Mucosa of stomach (tissue), 1 donor: ENCODE results near the gene NLRP12.
"Not testable (repeated sequence)": the region's sequence is repeated elsewhere in the genome, so short reads cannot be mapped to it uniquely, and the experiment has no call there.

Experiments used
- H3K27me3 ChIP-seq: one replicate; pipeline ENCODE4 v1.7.0; 2013; ENCODE audit warnings: mild to moderate bottlenecking, low read length; ENCODE audit not compliant: control insufficient read depth, insufficient read depth
- H3K36me3 ChIP-seq: one replicate; pipeline ENCODE4 v1.7.0; 2013; ENCODE audit warnings: low read length; ENCODE audit not compliant: control insufficient read depth, insufficient read depth
- H3K4me1 ChIP-seq: one replicate; pipeline ENCODE4 v1.7.0; 2013; ENCODE audit warnings: mild to moderate bottlenecking, low read length; ENCODE audit not compliant: control insufficient read depth, insufficient read depth
- H3K4me3 ChIP-seq: one replicate; pipeline ENCODE4 v1.7.0; 2013; ENCODE audit warnings: low read length
- H3K9ac ChIP-seq: one replicate; pipeline ENCODE4 v1.7.0; 2013; ENCODE audit warnings: mild to moderate bottlenecking, low read length, moderate library complexity
- H3K9me3 ChIP-seq: one replicate; pipeline ENCODE4 v1.7.0; 2013; ENCODE audit warnings: mild to moderate bottlenecking, low read length, moderate library complexity; ENCODE audit not compliant: control insufficient read depth
- donor health status: Pancreatic carcinoma.

NLRP12 gene

GRCh38 chr19:53792721-53793433 lies 31.2 kb downstream of the NLRP12 start:
- no peaks in the 10 kb centered on the region for H3K36me3 ChIP-seq
- H3K9ac ChIP-seq: no peak overlapping the region
- no peaks in the 10 kb centered on the region for H3K9me3 ChIP-seq
- H3K4me3 ChIP-seq: no peak overlapping the region
- H3K4me1 ChIP-seq: no peaks in the 10 kb centered on the region
- no peaks in the 10 kb centered on the region for H3K27me3 ChIP-seq

DNA sequence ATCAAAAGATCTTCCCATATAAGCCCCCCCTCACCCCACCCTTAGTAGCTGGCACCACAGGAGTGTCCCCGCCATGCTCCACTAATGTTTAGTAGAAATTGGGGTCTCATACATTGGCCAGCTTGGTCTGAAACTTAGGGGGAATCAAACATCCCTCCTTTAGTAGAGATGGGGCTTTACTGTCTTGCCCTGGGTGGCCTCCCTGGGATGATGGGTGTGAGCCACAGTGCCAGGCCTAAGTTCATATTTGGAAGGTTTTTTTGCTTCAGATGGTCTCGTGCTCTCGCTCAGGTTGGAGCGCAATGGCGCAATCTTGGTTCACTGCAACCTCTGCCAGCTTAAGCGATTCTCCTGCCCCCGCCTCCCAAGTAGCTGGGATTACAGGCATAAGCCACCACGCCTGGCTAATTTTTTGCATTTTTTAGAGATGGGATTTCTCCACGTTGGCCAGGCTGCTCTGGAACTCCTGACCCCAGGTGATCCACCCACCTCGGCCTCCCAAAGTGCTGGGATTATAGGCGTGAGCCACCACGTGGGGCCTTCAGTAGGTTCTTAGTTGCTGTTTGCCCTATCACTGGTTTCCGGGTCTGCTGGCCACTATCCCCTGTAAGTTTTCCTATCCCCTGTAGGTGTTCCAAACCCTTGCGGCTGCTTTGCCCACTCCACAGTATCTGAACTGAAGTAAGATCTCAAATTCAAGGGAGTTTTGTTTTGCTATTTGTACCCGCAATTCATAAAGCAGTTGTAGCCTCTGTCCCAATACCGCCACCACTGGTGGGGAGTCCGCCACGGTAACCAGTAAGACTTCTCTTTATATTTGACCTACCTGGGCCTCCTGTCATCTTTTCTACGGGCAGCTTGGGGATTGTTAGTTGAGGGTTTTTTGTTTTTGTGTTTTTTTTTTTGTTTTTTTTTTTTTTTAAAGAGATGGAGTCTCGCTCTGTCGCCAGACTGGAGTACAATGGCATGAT lies 34.1 kb downstream of the NLRP12 start:
- Histone ChIP-seq H3K4me3 (no peak overlapping the region), H3K9ac (no peak overlapping the region), H3K36me3 (no peaks in the 10 kb centered on the region), H3K27me3 (no peaks in the 10 kb centered on the region), H3K4me1 (no peaks in the 10 kb centered on the region), H3K9me3 (no peaks in the 10 kb centered on the region)

- Histone ChIP-seq H3K36me3 (no peaks in the 10 kb centered on the region), H3K9me3 (no peaks in the 10 kb centered on the region), H3K9ac (no peak overlapping the region), H3K4me1 (no peaks in the 10 kb centered on the region), H3K4me3 (no peak overlapping the region), H3K27me3 (no peaks in the 10 kb centered on the region)
These were observed 36.8 kb downstream of the NLRP12 start for GRCh38 chr19:53787266-53787665.

DNA sequence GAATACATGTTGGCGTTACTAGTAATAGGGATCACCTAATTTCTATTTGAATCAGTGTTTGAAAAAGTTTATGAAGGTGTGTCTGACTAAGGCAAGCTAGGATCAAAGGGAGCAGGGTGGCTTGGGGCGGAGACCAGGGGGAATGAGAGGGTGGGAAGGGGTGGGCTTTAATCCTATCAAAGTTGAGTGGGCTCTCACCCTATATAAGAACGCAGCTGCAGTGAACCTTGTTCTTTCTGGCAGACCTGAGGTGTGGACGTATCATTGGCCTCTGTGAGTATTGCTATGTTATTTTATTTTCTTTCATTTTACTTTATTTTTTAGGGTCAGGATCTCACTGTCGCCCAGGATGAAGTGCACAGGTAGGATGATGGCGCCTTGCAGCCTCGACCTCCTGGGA lies 37.4 kb downstream of the NLRP12 start:
- Histone ChIP-seq H3K4me3 (no peak overlapping the region), H3K9ac (no peak overlapping the region), H3K4me1 (no peaks in the 10 kb centered on the region), H3K9me3 (no peaks in the 10 kb centered on the region), H3K36me3 (no peaks in the 10 kb centered on the region), H3K27me3 (no peaks in the 10 kb centered on the region)

DNA sequence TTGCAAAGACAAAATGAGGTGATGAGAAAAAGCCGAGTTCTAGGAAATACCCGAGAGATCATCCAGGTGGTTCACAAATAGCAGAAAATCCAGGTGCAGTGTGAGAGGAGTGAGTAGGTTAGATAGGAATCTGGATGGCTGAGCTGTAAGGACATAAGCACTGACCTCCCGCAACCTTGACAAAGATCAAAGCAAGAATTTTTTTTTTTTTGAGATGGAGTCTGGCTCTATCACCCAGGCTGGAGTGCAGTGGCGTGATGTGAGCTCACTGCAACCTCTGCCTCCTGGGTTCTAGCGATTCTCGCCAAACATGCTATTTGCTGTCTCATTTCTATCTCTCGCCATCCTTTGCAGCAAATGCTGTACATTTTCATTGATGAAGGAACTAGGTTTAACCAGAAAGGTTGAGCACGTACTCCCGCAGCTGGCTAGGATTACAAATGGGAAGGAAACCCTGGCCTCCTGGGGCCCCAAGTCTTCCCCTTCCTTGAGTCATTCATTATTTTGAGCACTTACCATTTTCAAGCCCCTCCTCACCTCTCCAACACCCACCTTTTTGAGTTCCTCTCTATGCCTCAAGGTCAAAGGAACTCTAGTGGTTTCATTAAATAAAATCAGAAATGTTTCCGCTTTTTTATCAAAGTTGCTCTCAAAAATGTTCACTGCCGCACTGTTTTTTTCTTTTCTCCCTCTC lies 38.8 kb downstream of the NLRP12 start:
- Histone ChIP-seq H3K27me3 (no peaks in the 10 kb centered on the region), H3K9me3 (no peaks in the 10 kb centered on the region), H3K4me3 (no peak overlapping the region), H3K9ac (no peak overlapping the region), H3K36me3 (no peaks in the 10 kb centered on the region), H3K4me1 (no peaks in the 10 kb centered on the region)

GRCh38 chr19:53782698-53783097 lies 41.4 kb downstream of the NLRP12 start:
- H3K4me3 ChIP-seq: no peak overlapping the region
- no peak overlapping the region for H3K9ac ChIP-seq
- no peaks in the 10 kb centered on the region for H3K36me3 ChIP-seq
- no peaks in the 10 kb centered on the region for H3K27me3 ChIP-seq
- H3K9me3 ChIP-seq: no peaks in the 10 kb centered on the region
- H3K4me1 ChIP-seq: no peaks in the 10 kb centered on the region

- not testable (repeated sequence) for H3K36me3 ChIP-seq, H3K9ac ChIP-seq, H3K4me3 ChIP-seq, H3K27me3 ChIP-seq, H3K4me1 ChIP-seq, H3K9me3 ChIP-seq
These were observed 42.8 kb downstream of the NLRP12 start for GRCh38 chr19:53781332-53781731.

- Histone ChIP-seq H3K27me3 (no peaks in the 10 kb centered on the region), H3K9me3 (no peaks in the 10 kb centered on the region), H3K36me3 (no peaks in the 10 kb centered on the region), H3K4me1 (no peaks in the 10 kb centered on the region), H3K9ac (no peak overlapping the region), H3K4me3 (no peak overlapping the region)
These were observed 43.6 kb downstream of the NLRP12 start for GRCh38 chr19:53780506-53780905.

- Histone ChIP-seq H3K36me3 (no peaks in the 10 kb centered on the region), H3K27me3 (no peaks in the 10 kb centered on the region), H3K9me3 (no peaks in the 10 kb centered on the region), H3K4me3 (no peak overlapping the region), H3K4me1 (no peaks in the 10 kb centered on the region), H3K9ac (no peak overlapping the region)
These were observed 48.6 kb downstream of the NLRP12 start for GRCh38 chr19:53775524-53775923.

DNA sequence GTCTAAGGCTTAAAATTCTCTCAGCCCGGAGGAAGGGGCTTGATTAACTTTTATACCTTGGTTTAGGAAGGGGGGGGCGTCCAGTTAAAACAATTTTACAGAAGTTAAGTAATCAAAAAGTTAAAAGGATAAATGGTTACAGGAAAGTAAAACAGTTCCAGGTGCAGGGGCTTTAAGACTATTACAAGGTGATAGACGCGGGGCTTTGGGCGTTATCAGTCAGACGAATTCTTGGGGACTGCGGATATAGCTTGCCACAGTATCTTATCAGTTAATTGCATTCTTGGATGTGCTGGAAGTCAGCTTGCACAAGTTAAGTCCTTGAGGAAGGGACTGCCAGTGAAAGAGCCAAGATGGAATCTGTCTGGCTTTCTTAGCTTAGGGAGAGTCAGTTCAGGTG lies 49.6 kb downstream of the NLRP12 start:
- H3K36me3 ChIP-seq, H3K27me3 ChIP-seq, H3K4me1 ChIP-seq, H3K9ac ChIP-seq, H3K9me3 ChIP-seq, H3K4me3 ChIP-seq: not testable (repeated sequence)

DNA sequence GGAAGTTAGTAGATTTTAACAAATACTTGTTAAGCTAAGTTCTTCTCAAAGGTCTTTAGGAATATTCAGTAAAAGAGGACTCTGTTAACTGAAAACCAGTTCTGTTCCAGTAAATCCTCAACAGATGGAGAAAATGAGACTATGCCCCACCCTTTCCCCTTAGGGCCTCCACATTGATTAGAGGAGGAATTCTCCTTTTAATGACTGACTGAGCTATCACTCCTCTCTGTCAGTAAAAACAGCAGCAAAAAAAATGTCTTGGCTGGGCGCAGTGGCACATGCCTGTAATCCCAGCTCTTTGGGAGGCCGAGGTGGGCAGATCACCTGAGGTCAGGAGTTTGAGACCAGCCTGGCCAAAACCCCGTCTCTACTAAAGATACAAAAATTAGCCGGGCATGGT lies 50.1 kb downstream of the NLRP12 start:
- no peak overlapping the region for H3K9ac ChIP-seq
- H3K9me3 ChIP-seq: no peaks in the 10 kb centered on the region
- no peaks in the 10 kb centered on the region for H3K4me1 ChIP-seq
- no peaks in the 10 kb centered on the region for H3K27me3 ChIP-seq
- no peaks in the 10 kb centered on the region for H3K36me3 ChIP-seq
- no peak overlapping the region for H3K4me3 ChIP-seq

DNA sequence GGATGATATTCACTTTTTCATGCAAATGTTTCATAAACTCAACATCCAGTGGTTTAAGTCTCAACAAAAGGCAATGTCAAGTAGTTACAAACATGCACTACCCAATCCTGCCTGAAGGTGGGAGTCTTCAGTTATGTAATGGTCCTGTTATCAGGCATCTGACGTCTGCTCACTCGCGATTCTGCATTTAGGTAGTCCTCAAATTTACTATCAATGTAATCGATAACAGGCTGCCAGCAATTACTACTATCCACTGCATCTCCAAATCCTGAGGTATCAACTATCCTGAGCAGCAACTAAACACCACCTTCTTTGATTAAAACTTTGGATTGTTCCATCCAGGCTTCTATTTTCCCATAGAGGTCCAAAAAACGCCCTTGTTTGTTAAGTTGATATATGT lies 51.2 kb downstream of the NLRP12 start:
- no peaks in the 10 kb centered on the region for H3K36me3 ChIP-seq
- no peak overlapping the region for H3K4me3 ChIP-seq
- no peaks in the 10 kb centered on the region for H3K27me3 ChIP-seq
- no peaks in the 10 kb centered on the region for H3K9me3 ChIP-seq
- no peak overlapping the region for H3K9ac ChIP-seq
- no peaks in the 10 kb centered on the region for H3K4me1 ChIP-seq
